ENCODE data around the gene MORC1.

The MORC1 gene

DNA sequence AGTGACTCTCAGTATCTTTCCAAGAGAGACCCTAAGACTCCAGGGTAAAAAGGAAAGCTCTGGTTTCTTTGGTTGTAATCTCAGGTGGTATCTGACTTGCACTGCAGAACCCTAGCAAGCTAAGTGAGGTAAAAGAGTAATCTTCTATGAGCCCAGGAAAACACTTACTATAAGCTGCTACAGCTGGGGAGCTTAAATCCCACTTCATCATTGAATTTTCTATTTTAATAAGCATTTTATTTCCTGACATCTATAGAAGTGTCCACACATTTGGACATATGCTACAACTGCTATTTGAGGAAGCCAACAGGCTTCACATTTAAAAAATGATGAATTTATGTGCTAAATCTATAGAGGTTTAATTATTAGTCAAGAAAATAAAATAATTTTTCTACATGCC lies 91.1 kb downstream of the MORC1 start:
- DNase-seq = no peak

DNA sequence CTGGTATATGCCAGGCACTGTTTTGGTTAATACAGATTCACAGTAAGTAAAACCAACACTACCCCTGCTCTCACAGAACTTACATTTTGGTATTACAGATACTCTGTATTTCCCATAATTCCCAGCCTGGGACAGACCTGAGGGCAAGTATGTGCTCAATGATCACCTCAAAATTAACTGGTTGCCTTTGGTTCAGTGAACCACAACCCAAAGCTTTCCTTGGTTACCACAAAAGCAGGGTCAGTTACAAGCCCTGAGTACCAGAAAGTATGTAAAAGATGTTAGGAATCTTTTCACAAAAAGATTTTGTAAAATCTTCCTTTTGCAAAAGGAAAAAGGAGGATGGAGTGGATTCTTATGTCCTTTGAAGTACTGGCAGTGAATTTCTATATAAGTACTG lies 92.0 kb downstream of the MORC1 start:
- no peak for DNase-seq

DNA sequence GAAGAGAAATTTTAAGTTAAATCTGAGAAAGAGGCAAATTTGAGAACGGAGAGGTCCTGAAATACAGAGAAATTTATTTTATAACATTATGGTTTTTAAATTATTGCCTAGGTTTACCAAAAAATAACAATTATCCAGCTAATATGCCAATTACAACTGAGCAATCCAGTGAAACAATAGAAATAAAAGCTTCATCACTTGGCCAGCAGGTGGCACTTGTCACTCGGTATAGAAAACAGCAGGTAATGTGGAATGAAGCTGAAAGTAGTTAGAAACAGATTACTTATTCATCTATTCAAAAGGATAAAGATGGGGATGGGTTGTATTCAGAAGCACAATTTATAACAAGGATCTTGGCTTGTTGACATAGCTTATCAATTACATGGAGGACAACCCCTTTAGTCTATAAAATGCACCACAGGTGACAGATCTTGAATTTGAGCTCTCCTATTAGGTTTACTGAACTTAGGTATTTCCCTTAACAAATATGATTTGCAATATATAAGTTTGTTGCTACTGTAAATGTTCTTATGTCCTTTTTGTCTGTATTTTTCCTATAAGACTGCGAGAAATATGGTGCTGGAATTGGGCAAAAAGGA lies 94.2 kb downstream of the MORC1 start:
- peak in 1 of 2 experiments; percentile 41 for DNase-seq

DNA sequence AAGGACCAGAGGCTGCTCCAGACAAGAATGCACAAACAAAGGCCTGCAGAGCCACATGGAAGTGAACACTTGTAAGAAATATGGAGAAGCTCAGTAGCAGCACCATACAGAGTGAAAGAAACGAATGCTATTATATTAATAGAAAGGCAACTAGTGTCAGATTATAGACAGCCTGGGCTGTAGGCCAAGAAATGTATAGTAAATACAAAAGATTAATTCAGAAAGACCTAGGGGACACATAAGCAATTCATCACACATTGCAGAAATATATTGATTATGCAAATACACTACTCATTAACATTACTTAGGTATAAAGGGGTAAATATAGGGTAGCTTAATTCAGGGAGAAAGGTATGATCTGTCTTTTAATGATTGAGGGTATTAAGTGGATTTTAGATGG lies 94.8 kb downstream of the MORC1 start:
- no peak for DNase-seq

DNA sequence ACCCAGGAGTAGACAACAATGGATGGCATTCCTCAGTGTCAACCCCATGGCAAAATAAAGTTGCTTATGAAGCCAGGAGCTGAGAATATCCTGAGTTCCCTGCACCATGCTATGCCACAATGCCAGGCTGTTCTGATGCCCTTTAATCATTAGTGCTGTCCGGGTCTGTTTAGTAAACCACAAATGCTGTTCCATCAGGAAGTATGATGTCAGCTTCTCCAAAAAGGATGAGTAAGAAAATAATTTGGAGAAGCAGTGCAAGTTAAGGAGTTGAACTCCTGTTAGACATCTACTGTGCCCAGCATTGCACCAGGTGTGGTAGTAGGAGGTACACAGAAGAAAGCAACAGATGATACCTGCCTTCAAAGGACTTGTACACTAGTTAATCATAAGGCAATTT lies 96.4 kb downstream of the MORC1 start:
- DNase-seq = no peak

DNA sequence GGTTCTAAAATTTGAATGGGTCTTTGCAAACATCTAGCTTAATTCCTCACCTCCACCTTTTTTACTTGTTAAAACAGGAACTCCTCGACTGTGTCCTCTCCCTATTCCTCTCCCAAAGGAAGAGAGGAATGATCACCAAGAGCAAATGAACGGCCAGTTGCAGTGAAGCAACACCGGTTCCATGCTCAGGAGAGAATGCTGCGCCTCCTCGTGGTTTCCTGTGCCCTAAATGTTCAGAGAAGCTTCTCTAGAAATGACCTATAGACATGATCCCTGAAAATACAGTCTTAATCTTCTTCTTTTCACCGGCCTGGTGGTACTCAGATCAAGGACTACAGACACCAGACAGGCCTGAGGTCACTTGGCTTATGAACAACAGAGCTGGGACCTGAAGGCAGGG lies 99.1 kb downstream of the MORC1 start:
- peak in 1 of 2 experiments; percentile 21 for DNase-seq

DNA sequence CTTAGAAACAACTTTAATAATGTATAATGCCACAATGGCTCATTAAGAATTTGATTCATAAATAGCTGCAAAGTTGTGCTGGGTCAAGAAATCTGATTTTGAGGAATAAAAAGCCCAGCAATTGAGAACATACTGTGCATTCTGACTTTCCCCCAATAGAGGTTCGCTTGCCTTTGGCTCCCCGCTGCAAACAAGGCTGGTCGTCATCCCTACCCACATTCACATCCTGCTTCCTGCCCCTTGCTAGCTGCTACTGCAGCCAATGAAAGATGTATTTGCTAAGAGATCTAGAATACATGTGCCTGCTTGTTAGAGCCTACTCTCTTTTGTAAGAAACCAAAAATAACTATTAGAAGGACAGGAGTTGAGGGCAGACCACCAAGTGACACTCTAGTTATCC lies 112.5 kb downstream of the MORC1 start:
- no peak for DNase-seq

DNA sequence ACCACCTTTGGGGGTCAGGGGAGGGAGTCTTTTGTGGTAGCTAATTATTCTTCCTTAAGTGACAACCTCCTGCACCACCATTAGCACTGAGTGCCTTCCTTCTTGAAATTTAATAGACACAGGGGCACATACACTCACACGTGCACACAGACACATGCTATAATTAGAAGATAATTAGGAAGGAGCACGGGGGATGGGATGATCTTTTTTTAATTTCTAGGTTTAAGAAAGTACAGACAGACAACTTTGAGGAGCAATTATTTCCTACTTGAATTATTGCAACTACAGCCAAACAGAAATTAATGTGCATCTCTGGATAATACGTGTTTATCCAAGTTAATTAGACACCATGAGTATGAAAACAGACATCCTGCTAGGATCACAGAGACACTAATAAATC lies 119.5 kb downstream of the MORC1 start:
- DNase-seq = no peak

DNA sequence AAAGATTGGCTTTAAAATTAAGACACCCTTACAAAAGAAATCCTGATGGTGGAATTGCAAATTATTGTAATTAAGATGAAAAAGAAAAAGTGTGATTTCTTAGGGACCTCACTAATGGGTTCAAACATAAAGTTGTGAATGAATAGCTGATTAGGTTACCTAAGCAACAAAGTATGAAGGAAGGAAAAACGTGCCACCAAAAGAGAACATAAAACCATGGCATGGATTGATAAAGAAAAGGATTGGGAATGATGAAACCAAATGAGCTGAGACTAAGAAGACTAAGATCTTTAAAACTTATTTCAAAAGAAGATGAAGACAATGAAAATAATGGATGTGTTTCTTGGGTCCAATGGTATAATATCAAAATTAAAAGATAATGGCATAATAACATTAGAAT lies 132.1 kb downstream of the MORC1 start:
- no peak for DNase-seq

DNA sequence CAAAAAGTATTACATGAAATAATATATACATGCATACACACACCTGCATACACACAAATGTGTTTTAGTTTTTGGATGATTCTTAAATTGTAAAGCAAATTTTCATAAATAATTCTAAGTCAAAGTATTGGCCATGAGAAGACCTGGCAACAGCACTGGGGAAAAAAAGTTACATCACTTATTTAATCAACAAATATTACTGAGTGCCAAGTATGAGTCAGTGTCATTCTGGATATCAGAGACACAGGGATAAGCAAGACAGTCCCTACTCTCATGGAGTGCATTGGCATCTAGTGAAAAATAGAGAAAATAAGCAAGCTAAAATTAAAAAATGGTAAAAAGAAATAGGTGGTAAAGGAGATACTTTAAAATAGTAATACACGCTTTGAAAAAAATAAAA lies 134.9 kb downstream of the MORC1 start:
- no peak for DNase-seq

DNA sequence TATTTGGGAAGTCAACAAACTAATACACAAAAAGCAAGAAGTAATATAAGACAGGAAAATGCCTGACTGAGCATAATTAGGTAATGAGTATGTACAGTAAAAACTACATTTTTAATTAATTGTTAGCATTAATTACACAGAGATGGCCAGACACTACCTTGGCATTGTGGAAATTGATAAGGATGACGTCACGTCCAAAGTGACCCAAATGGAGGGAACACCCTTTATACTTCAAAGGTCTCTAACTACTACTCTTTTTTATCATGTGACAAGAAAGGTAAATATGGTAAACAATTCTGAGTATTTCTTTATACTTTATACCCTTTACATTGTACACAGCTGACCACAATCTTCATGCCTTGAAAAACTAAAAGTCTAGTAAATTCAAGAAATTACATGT lies 141.9 kb downstream of the MORC1 start:
- no peak for DNase-seq

DNA sequence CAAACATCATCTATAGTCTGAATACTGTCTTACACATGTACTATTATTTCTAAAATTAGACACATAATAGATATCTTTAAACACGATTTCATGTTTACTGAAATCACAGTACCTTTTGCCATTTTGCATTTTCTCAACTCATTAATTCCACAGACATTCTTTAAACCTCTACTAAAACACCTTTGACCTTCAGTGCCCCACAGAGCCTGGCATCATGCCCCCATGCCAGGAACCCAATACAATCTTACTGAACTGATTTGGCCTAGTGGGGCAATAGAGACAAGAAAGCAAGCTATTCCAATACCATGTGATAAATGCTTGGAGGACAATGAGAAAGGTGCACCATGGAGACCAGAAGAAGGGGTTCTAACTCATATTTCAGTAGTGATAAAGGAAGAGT lies 144.9 kb downstream of the MORC1 start:
- no peak for DNase-seq

DNA sequence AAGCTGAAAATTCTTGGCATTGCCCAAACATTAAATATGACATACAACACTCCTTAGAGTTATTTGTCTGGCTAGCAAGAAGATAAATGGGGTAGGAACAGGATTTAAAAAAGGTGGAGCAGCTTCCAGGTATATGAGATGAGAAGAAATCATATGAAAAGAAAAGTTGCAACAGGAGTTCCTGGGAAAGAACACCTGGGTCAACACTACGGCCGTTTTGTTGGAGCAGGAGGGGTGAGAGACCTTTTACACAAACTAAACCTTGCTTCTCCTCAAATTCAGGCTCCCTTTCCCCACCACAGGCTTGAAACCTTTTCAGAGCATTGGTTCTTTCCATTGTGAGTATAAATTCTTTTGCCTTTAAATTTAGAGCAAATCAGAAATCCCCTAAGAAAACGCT lies 145.5 kb downstream of the MORC1 start:
- DNase-seq = no peak

DNA sequence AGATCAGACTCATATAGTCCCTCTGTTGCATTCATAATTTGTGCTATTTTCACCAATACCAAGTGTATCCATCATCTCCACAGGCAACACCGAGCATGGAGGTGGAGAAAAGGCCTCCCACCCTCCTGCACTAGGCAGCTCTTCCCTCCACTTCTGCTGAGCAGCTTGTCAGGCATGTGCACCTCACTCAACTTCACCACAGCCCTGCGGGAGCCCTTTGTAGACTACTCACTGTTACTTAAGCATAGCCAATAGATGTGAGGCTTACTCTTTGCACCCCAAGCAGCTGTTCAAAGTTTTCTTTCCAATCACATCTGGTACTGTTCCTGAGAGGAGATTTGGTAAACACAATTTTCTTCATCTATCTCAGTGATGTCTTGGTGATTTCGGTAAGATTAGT lies 147.4 kb downstream of the MORC1 start:
- DNase-seq = no peak

DNA sequence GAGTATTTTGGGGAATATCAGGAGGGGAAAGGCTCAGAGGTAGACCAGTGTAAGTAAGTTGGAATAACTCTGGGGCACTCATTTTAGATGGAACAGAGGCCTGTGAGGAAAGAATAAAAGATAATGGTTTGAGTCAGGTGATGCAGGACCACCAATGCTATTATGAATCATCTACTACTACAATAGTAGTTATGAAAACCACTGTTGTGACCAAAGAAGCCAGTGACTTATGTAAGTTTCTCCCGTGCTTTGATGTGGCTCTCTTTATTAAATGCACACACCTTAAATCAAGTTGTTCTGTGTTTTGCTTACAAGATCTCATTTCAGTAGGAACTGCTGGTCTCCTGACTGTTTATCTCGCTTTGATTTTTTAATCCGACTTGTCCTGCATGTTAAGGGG lies 151.2 kb downstream of the MORC1 start:
- DNase-seq = no peak

DNA sequence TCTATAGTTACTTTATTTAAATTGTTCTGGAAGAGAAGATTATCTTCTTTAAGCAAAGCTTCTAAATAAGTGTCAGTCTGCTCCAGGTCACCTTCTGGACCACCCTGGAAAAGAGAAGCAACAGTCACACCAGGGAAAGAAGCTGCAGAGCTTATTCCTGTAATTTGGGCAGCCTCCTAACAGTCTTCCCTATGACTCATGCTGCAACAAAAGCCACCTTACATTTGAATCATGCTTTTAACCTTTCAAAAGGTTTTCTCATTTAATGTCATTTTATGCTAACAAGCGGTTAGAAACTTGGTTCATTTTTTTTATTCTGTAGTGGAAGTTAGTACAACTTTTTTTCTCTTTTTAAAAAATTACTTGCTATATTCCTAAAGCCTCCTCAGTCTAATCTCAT lies 158.9 kb downstream of the MORC1 start:
- DNase-seq = no peak

DNA sequence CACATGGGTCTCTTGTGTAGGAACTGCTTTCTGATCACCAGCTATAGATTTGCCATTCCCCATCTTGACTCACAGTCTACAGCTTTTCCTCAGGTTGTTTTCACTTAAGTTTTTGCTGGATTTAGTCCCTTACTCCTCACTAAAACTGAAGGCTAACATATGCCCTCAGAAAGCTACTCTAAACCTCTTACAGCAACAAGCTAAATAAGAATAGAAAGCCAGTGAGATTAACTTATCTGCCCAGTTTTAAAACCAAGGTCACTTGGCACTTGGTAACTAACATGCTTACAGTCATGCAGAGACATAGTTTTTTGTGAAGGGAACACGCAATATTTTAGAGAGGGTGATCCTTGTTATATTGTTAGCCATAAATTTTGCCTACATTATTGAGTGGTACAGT lies 164.2 kb downstream of the MORC1 start, which contains the start of gene GUCA1C:
GUCA1C (minus strand) TSS at position 180 of the 400 bp plus-strand sequence; CDS start at position 63, 117 bp downstream.
- DNase-seq = no peak

DNA sequence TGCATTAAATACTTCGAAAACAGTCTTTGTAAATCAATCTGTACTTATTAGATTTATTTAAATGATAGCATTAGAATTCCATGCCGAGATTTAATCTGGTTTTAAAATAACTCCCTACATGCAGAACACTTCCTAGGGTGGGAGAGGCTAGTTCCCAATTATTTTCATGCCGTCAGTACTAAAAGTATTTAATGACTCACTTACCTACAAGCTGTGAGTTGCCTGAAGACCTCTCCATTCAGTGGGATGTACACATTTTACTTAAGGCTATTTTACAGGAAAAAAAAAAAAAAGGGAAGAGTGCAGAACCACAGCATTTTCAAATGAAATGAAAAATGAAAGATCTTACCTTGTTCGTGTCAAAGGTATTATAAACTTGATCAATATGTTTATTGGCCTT lies 164.7 kb downstream of the MORC1 start:
- DNase-seq = no peak

DNA sequence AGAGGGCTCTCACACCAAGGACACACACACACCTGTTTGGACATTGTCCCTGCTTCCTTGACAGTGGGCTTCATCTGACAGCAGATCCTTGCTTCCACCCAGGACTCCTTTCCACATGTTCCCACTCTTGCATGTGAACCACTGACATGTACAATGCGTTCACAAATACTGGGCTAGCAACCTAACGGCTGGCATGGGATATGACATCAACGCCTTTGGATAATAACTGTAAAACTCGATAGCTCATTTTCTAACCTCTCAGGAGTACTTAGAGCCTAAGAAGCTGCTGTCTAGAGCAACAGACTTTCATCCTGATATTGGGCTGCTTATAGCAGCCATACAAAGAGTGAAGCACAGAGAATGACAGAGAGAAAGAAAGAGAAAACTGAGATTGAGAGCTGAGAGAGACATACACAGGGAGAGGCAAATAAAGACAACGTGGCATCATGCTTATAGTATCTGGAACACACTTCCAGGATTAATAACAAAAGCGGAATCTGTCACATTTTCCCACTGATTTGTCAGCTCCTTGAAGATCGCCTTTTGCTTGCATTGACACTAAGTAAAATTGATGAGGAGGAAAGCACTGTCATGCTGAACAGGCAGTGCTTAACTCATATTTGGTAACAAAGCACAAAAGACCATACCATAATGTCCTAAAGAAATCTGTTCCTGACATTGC lies 166.0 kb downstream of the MORC1 start:
- no peak for DNase-seq

DNA sequence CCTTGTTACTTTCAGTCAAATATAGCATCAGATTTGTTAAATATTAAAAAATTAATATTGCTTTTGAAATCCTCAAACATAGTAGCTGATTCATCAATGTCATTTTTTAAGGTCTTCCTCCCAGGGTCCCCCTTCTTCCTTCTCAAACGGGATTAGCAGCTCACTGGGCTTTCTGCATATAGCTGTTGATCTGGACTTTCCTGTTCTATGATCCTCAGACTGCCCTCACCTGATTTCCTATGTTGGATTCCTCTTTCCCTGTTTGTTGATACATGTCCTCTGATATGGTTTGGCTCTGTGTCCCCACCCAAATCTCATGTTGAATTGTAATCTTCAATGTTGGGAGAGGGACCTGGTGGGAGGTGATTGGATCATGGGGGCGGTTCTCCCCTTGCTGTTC lies 170.1 kb downstream of the MORC1 start:
- DNase-seq = no peak

DNA sequence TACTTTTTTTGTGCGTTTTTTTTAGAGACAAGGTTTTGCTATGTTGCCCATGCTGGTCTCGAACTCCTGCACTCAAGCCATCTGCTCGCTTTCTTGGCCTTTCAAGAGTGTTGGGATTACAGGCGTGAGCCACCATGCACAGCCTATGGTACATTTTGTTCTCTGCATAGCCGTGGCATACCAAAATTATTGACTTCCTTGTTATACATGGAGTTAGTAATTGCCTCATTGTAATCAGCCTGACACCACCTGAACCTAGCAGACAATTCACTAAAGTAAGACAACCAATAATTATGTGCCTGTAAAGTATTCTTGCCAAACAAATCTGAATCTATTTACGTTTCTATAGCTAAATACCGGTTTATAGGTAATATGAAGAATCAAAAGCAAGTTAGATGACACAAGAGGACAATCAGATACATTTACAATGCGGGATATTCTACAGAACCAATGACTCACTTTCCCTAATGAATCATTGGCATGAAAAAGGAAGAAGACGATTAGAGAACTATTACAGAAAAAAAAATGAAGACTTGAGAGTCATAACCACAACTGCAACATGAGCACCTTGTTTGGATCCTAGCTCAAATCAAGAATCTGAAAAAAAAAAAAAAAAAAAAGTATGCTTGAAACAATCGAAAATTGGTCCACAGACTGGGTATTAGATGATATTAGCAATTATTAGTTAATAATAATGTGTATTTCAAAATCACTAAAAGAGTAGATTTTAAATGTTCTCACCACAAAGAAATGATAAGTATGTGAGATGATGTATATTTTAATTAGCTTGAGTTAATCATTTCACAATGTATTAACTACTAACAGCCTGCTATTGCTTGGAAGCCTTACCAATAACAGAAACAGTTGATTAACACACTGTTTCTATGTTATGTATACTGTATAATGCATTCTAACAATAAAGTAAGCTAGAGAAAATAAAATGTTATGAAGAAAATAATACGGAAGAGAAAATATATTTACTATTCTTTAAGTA lies 171.3 kb downstream of the MORC1 start:
- no peak for DNase-seq

DNA sequence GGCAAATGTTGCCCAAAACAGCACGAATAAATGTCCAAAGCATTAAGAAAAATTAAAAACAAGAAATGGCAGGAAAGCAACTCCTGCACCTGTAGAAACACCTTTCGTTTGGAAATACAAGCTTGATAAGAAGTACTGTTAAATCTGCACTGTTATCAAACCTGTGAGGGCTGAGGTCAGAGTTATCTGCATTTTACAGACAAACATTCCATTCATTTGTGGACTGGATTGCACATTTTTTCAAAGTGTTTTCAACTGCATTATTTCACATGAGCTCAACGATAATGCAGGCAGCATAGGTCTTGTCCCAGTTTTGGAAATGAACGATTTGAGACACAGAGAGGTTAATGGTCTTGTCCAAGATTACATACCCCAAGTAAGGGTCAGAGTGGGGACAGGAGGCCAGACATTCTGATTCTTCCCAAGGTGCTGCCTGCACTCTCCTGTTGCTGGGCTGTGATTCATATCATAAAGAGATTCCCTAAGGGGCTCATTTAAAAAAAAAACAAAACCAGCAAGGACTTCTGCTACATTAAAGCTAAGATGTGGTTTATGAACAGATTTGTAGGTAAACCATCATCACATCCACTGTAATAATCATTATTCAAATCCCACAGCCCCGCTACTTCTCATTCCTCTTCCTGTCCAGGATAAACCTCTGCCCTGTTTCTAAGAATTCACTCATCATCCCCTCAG lies 177.2 kb downstream of the MORC1 start:
- DNase-seq = no peak

DNA sequence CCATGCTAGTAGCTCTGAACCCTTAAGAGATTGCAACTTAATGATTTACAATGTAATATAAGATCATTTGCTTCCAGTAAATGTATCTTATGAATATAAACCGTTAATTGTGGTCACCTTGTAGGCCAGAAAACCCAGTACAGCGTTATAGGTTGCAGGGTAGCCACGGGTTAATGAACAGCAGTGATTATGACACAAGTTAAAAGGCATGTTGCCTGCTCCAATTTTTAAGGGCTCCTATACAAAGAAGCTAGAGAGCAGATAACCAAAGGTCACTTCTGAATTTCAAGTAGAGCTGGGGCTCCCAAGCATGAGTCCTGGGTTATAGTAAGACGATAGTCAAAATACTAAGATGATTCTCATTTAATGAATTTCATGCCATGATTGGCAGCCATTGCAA lies 177.8 kb downstream of the MORC1 start:
- no peak for DNase-seq
